Left cardiac atrium (tissue), 4 donors: ENCODE measurements around the gene PLEKHA8. TPM values are rescaled to one million over a fixed set of nuclear protein-coding genes. Genes with fewer than 3 reads are reported as not detected.

Source experiments
- ATAC-seq, 2 donors: fragments of 200-7000 bp; cut with Tn5 transposase; one replicate each; pipeline ENCODE4 v1.9.1; 2020; ENCODE audit warnings: mild to moderate bottlenecking in 2 of 2, moderate library complexity in 2 of 2
- DNase-seq: peaks from one replicate; pipeline ENCODE4 v3.0.0-alpha.2; 2020
- intact Hi-C, 2 donors: fragments of 100-400 bp; cut with DNase I; formaldehyde crosslinking; loops; one replicate each; pipeline versions ENCODE4 v1.14.1 to v1.15.1; 2022 to 2023
- total RNA-seq, 2 donors: library from RNA; stranded (reverse); fragmentation: NEBNext Ultra II Directional; extraction: Animal tissue kit (Norgen Biotek cat#: 25700); gene quantifications; one replicate each; pipeline ENCODE4 v1.2.1, GENCODE V29; 2021
- donor health status: DM: no; HTN: yes; CAD: no.
- donor health status: DM: no; HTN: yes; CAD: no; lungs with severe emphysema.
- donor health status: DM: yes; HTN: yes; CAD: no.
- donor health status: Dilated cardiomyopathy.

The PLEKHA8 gene
- total RNA-seq, 2 donors from 2014 or later, result 4.5 to 5.3 TPM

GRCh38 chr7:30048582-30048981 lies 20.4 kb downstream of the PLEKHA8 start:
- intact Hi-C loops, result no loop called here
- ATAC-seq, result no peak
- no peak for DNase-seq

GRCh38 chr7:30049173-30049572 lies 21.0 kb downstream of the PLEKHA8 start:
- intact Hi-C loops, result no loop called here
- no peak for ATAC-seq
- no peak for DNase-seq

- ATAC-seq (no peak), DNase-seq (no peak)
- intact Hi-C loops, result no loop called here
These were observed 24.9 kb downstream of the PLEKHA8 start for GRCh38 chr7:30053068-30053467.

GRCh38 chr7:30057741-30058140 lies 29.5 kb downstream of the PLEKHA8 start:
- DNase-seq (no peak), ATAC-seq (no peak)
- intact Hi-C loops, result no loop called here

- intact Hi-C loops, result loop anchor here in 1 of 2 donors (5.0 to 10.0 kb wide), 2 partner anchors 114 to 317 kb away; no protein-coding TSS in a partner anchor
- ATAC-seq (peak; percentile 89 to 94), DNase-seq (peak; percentile 43)
These were observed 33.6 kb downstream of the PLEKHA8 start for GRCh38 chr7:30061786-30062185.

- intact Hi-C loops, result loop anchor here in 1 of 2 donors (5.0 to 10.0 kb wide), 2 partner anchors 115 to 318 kb away; no protein-coding TSS in a partner anchor
These were observed 34.4 kb downstream of the PLEKHA8 start for GRCh38 chr7:30062587-30062986.

GRCh38 chr7:30065746-30066145 lies 37.5 kb downstream of the PLEKHA8 start:
- no peak for DNase-seq
- intact Hi-C loops, result loop anchor here in 1 of 2 donors (10.0 kb wide), 1 partner anchor 321 kb away; no protein-coding TSS in a partner anchor
- ATAC-seq, result no peak

More at GRCh38 chr7:30062587-30062986, 34.4 kb downstream of the PLEKHA8 start:
- DNase-seq (no peak), ATAC-seq (peak; percentile 67 to 85)

GRCh38 chr7:30066687-30067086 lies 38.5 kb downstream of the PLEKHA8 start:
- no peak for ATAC-seq
- intact Hi-C loops, result loop anchor here in 1 of 2 donors (10.0 kb wide), 1 partner anchor 322 kb away; no protein-coding TSS in a partner anchor
- DNase-seq, result no peak

GRCh38 chr7:30068117-30068516 lies 39.9 kb downstream of the PLEKHA8 start:
- ATAC-seq (peak; percentile 44 to 82), DNase-seq (no peak)
- intact Hi-C loops, result loop anchor here in 1 of 2 donors (10.0 kb wide), 1 partner anchor 323 kb away; no protein-coding TSS in a partner anchor

GRCh38 chr7:30069096-30069867 lies 41.1 kb downstream of the PLEKHA8 start:
- ATAC-seq, result no peak

GRCh38 chr7:30070052-30070451 lies 41.8 kb downstream of the PLEKHA8 start:
- intact Hi-C loops, result no loop called here
- ATAC-seq, result no peak
- DNase-seq, result no peak

More at GRCh38 chr7:30069096-30069867, 41.1 kb downstream of the PLEKHA8 start:
- intact Hi-C loops, result loop anchor here in 1 of 2 donors (10.0 kb wide), 1 partner anchor 324 kb away; no protein-coding TSS in a partner anchor
- no peak for DNase-seq

GRCh38 chr7:30072735-30073134 lies 44.5 kb downstream of the PLEKHA8 start:
- DNase-seq (no peak), ATAC-seq (no peak)
- intact Hi-C loops, result no loop called here

GRCh38 chr7:30074422-30075030 lies 46.3 kb downstream of the PLEKHA8 start:
- no peak for DNase-seq
- intact Hi-C loops, result no loop called here
- peak in 1 of 2 donors; percentile 34 for ATAC-seq

- intact Hi-C loops, result no loop called here
- DNase-seq, result no peak
- no peak for ATAC-seq
These were observed 48.2 kb downstream of the PLEKHA8 start for GRCh38 chr7:30076411-30076810.

GRCh38 chr7:30078280-30078679 lies 50.1 kb downstream of the PLEKHA8 start:
- ATAC-seq (no peak), DNase-seq (no peak)
- intact Hi-C loops, result no loop called here

- ATAC-seq, result no peak
- DNase-seq, result no peak
- intact Hi-C loops, result no loop called here
These were observed 51.7 kb downstream of the PLEKHA8 start for GRCh38 chr7:30079880-30080279.

- no peak for ATAC-seq
- intact Hi-C loops, result no loop called here
- DNase-seq, result no peak
These were observed 52.6 kb downstream of the PLEKHA8 start for GRCh38 chr7:30080818-30081217.

GRCh38 chr7:30082686-30083085 lies 54.5 kb downstream of the PLEKHA8 start:
- ATAC-seq (no peak), DNase-seq (no peak)
- intact Hi-C loops, result no loop called here

GRCh38 chr7:30083334-30083733 lies 55.1 kb downstream of the PLEKHA8 start:
- no peak for ATAC-seq
- DNase-seq, result no peak

GRCh38 chr7:30084212-30084611 lies 56.0 kb downstream of the PLEKHA8 start:
- intact Hi-C loops, result no loop called here
- no peak for DNase-seq
- ATAC-seq, result no peak

More at GRCh38 chr7:30083334-30083733, 55.1 kb downstream of the PLEKHA8 start:
- intact Hi-C loops, result no loop called here
